Dendritic cell treated with granulocyte-macrophage colony-stimulating factor and Interleukin-4, amounts not matched to agents 40 ng/mL and 50 ng/mL, for 4 days (primary cell): ENCODE data around the gene EXOSC10.
"Not testable (repeated sequence)": the region's sequence is repeated elsewhere in the genome, so short reads cannot be mapped to it uniquely, and the experiment has no call there.

Experiments
- H3K27ac Mint-ChIP-seq: one replicate; pipeline ENCODE4 v1.8.0; 2022; ENCODE audit warnings: mild to moderate bottlenecking, mixed read lengths
- H3K27me3 Mint-ChIP-seq: one replicate; pipeline ENCODE4 v1.8.0; 2022; ENCODE audit warnings: mild to moderate bottlenecking, mixed read lengths
- H3K36me3 Mint-ChIP-seq: one replicate; pipeline ENCODE4 v1.8.0; 2022; ENCODE audit warnings: low read depth, mixed read lengths
- H3K4me1 Mint-ChIP-seq: one replicate; pipeline ENCODE4 v1.8.0; 2022; ENCODE audit warnings: low read depth, mixed read lengths
- H3K4me3 Mint-ChIP-seq: one replicate; pipeline ENCODE4 v1.8.0; 2022; ENCODE audit warnings: mild to moderate bottlenecking, moderate library complexity, mixed read lengths
- H3K9me3 Mint-ChIP-seq: one replicate; pipeline ENCODE4 v1.8.0; 2022; ENCODE audit warnings: mixed read lengths
- intact Hi-C: fragments of 100-400 bp; cut with micrococcal nuclease; formaldehyde crosslinking; loops from one replicate; pipeline ENCODE4 v1.15.0; 2022

Gene EXOSC10

DNA sequence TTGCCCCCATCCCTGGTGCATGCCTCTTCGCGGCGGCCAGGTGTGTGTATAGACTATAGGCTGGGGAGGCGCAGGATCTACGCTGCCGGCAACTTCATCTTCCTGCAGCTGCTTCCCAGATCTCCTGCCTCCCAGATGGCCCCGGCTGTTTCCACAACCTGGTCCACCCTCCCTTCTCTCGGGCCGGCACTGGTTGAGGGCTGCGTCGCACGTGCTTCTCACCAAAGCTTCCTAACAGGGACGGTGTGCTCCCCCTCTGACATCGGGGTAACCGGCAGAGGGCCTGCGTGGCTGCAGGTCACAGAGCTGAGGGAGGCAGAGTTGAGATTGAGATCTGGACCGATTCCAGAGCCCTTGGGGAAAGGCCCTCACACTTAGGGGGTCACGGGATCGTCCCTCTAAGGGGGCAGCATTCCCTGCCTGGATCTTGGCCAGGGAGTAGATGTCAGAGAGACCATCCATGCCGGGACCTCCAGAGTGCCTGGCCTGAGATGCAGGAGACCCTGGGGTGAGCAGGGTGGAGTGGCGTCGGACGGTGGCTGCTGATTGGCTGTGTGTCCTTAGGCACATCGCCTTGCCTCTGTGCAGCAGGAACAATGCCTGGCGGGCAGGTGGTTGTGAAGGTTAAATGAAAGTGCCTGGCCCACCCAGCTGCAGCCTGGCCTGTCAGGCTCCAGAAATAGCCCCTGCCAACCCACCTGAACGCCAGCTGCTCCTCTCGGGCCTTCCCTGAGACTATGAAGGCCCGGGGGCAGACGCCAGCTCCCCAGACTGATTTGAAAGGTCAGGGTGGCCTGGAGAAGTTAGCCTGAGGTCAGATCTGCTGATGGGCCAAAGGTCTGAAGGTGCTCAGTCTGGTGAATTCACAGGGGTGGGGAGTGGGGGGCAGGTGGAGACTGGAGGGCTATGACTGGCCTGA is 46.6 kb downstream of the EXOSC10 start:
- Mint-ChIP-seq H3K27me3 (peaks cover 2% of the 10 kb centered on the region), H3K4me3 (no peak overlapping the region), H3K4me1 (peaks cover 7% of the 10 kb centered on the region), H3K9me3 (no peaks in the 10 kb centered on the region), H3K36me3 (peaks cover 44% of the 10 kb centered on the region), H3K27ac (no peak overlapping the region)
- intact Hi-C loops: no loop called here

GRCh38 chr1:11051781-11052511 is 47.7 kb downstream of the EXOSC10 start:
- peaks cover 7% of the 10 kb centered on the region for H3K4me1 Mint-ChIP-seq
- no peak overlapping the region for H3K4me3 Mint-ChIP-seq
- no peak overlapping the region for H3K27ac Mint-ChIP-seq

DNA sequence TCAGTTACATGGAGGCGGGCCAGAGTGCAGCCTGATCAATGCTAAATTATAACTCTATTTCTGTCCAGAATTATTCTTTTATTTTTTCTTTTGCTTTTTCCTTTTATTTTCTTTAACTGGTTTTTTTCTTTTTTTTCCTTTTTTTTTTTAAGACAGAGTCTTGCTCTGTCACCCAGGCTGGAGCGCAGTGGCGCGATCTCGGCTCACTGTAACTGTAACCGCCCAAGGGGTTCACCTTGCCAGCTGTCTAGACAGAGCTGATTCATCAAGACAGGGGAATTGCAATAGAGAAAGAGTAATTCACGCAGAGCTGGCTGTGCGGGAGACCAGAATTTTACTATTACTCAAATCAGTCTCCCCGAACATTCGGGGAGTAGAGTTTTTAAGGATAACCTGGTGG is 48.5 kb downstream of the EXOSC10 start:
- intact Hi-C loops, H3K9me3 Mint-ChIP-seq, H3K4me1 Mint-ChIP-seq, H3K27ac Mint-ChIP-seq, H3K27me3 Mint-ChIP-seq, H3K4me3 Mint-ChIP-seq: not testable (repeated sequence)
- H3K36me3 Mint-ChIP-seq: peaks cover 24% of the 10 kb centered on the region

More at GRCh38 chr1:11051781-11052511, 47.7 kb downstream of the EXOSC10 start:
- Mint-ChIP-seq H3K27me3 (peaks cover 2% of the 10 kb centered on the region), H3K9me3 (no peaks in the 10 kb centered on the region), H3K36me3 (peaks cover 33% of the 10 kb centered on the region)
- intact Hi-C loops: no loop called here

DNA sequence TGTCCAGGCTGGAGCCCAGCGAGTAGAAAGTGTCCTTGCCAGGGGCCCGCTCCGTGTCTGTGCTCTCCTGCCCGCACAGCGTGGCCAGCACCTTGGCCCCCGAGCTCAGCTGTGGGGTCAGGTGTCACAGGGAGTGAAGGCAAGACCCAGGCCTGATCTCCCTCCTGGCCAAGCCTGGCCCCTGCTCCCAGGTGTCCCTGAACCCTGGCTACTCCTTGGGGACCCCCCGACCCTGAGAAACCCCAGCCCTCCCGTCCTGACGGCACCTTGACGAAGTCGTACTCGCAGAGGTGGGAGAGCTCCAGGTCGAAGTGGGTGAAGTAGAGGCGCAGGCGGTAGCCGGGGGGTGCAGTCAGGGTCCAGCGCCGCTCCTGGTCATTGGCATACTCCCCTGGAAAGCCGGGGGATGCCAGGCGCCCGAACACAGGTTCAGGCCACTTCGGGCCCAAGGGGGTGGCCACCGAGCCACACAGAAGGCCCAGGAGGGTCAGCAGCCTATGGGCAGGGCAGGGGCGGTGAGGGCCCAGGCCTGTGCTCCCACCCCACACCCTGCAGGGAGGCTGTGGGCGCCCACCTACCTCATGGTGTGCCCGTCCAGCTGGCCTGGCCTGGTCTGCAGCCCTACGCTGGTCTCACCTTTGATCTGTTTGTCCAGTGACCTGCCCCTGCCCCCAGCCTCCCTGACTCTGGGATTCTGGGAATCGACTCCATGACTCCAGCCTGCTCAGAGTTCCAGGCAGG is 52.9 kb downstream of the EXOSC10 start, which contains the start of gene MASP2:
TSS of gene MASP2 (minus strand) at position 615 of the 741 bp plus-strand sequence. CDS start at position 583, 32 bp downstream.
- no peaks in the 10 kb centered on the region for H3K27me3 Mint-ChIP-seq
- no peaks in the 10 kb centered on the region for H3K36me3 Mint-ChIP-seq
- H3K4me3 Mint-ChIP-seq: no peak within 1 kb of the TSS
- H3K27ac Mint-ChIP-seq: no peak within 1 kb of the TSS
- no peaks in the 10 kb centered on the region for H3K9me3 Mint-ChIP-seq
- intact Hi-C loops: no loop called here
- peaks cover 3% of the 10 kb centered on the region for H3K4me1 Mint-ChIP-seq

GRCh38 chr1:11046270-11046566 is 53.5 kb downstream of the EXOSC10 start:
- Mint-ChIP-seq H3K36me3 (no peaks in the 10 kb centered on the region), H3K4me3 (no peak overlapping the region), H3K27me3 (no peaks in the 10 kb centered on the region), H3K4me1 (no peaks in the 10 kb centered on the region), H3K27ac (no peak overlapping the region), H3K9me3 (no peaks in the 10 kb centered on the region)
- intact Hi-C loops: no loop called here

DNA sequence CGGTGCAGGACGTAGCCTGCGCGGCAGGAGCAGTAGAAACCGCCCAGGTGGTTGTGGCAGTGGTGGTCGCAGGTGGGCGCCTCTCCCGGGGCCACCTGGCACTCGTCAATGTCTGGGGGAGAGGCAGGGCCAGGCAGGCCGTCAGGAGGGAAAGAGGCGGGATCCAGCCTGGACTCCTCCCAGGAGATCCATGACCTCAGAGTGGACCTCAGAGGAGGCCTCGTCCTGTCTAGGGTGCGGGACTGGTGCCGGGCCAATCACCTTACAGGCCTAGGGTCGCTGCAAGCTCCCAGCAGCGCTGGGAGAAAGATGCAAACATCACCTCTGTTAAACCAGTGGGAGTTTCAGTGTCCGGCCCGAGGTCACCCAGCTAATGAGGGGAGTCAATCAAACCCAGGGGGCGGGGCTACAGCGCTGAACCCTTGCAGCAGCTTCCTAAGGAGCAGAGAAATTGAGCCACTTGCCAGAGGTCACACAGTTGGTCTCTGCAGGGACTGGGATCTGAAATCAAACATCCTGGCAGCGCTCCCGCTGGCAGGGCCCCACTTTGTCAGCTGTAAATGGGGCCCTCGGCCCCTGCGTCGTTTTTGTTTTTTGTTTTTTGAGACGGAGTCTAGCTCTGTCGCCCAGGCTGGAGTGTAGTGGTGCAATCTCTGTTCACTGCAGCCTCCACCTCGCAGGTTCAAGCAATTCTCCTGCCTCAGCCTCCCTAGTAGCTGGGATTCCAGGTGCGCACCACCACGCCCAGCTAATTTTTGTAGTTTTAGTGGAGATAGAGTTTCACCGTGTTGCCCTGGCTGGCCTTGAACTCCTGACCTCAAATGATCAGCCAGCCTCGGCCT is 54.0 kb downstream of the EXOSC10 start:
- H3K27me3 Mint-ChIP-seq: no peaks in the 10 kb centered on the region
- no peaks in the 10 kb centered on the region for H3K4me1 Mint-ChIP-seq
- intact Hi-C loops: no loop called here
- H3K9me3 Mint-ChIP-seq: no peaks in the 10 kb centered on the region
- no peak overlapping the region for H3K4me3 Mint-ChIP-seq
- H3K27ac Mint-ChIP-seq: no peak overlapping the region
- no peaks in the 10 kb centered on the region for H3K36me3 Mint-ChIP-seq

- no peaks in the 10 kb centered on the region for H3K9me3 Mint-ChIP-seq
- H3K4me3 Mint-ChIP-seq: no peak overlapping the region
- no peaks in the 10 kb centered on the region for H3K4me1 Mint-ChIP-seq
- H3K27me3 Mint-ChIP-seq: no peaks in the 10 kb centered on the region
- no peaks in the 10 kb centered on the region for H3K36me3 Mint-ChIP-seq
- H3K27ac Mint-ChIP-seq: no peak overlapping the region
- intact Hi-C loops: no loop called here
Measured at GRCh38 chr1:11044849-11045427, 54.7 kb downstream of the EXOSC10 start.

- Mint-ChIP-seq H3K4me1 (no peaks in the 10 kb centered on the region), H3K27ac (no peak overlapping the region), H3K9me3 (no peaks in the 10 kb centered on the region), H3K4me3 (no peak overlapping the region), H3K27me3 (no peaks in the 10 kb centered on the region), H3K36me3 (no peaks in the 10 kb centered on the region)
- intact Hi-C loops: no loop called here
Measured at GRCh38 chr1:11044086-11044848, 55.4 kb downstream of the EXOSC10 start.

DNA sequence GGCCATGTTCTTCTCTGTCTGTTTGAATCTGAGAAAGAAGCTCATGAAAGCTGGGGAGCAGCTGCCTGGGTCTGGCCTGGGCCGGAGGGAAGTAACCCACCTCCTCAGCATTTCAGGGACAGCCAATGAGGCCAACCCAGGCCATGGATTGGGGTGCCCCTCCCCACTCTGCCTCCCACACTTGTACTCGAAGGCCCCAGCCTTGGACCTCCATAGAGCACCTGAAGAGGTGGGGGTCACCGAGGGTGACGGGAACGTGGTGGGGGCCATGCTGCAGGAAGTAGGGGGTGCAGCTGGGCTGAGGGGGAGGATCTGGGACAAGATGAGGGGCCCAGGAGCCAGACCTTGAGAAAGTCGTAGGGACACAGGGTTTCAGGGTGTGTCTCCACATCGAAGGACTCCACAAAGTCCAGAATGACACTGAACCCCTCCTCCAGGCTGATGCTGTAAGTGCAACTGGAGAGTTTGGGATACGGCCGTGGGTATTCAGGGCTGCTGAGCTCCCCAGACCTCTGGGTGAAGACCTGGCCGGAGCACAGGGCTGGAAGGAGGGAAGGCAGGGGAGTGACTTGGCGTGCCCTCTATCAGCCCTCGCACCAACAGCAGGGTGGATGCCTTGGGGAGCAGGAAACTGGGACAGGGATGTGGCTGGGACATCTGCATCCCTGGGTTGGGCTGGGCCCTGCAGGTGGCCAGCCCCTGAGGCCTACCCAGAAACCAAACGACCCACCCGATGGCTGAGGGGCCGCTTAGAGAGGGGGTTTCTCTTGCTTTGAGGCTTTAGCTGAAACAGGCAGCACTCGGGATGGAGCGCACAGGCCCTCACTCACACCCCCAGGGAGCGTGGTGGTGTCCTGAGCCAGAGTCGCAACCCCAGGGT is 56.4 kb downstream of the EXOSC10 start:
- H3K4me1 Mint-ChIP-seq: no peaks in the 10 kb centered on the region
- H3K36me3 Mint-ChIP-seq: no peaks in the 10 kb centered on the region
- no peak overlapping the region for H3K27ac Mint-ChIP-seq
- H3K9me3 Mint-ChIP-seq: no peaks in the 10 kb centered on the region
- no peak overlapping the region for H3K4me3 Mint-ChIP-seq
- no peaks in the 10 kb centered on the region for H3K27me3 Mint-ChIP-seq
- intact Hi-C loops: no loop called here

DNA sequence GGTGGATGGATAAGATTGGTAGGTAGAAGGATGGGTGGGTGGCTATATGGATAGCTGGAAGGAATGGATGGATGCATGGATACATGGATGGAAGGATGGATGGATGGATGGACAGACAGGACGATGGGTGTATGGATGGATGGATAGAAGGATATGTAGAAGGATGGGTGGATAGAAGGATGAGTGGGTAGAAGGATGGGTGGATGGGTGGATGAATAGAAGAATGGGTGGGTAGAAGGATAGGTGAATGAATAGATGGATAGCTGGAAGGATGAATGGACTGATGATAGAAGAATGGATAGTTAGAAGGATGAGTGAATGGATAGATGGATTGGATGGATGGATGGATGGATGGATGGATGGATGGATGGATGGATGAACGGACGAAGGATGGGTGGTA is 57.6 kb downstream of the EXOSC10 start:
- H3K9me3 Mint-ChIP-seq: no peaks in the 10 kb centered on the region
- no peak overlapping the region for H3K27ac Mint-ChIP-seq
- no peaks in the 10 kb centered on the region for H3K4me1 Mint-ChIP-seq
- intact Hi-C loops: no loop called here
- H3K4me3 Mint-ChIP-seq: no peak overlapping the region
- H3K27me3 Mint-ChIP-seq: no peaks in the 10 kb centered on the region
- H3K36me3 Mint-ChIP-seq: no peaks in the 10 kb centered on the region

GRCh38 chr1:11041048-11041447 is 58.6 kb downstream of the EXOSC10 start:
- Mint-ChIP-seq H3K27me3 (no peaks in the 10 kb centered on the region), H3K27ac (no peak overlapping the region), H3K4me1 (no peaks in the 10 kb centered on the region), H3K36me3 (no peaks in the 10 kb centered on the region), H3K4me3 (no peak overlapping the region), H3K9me3 (no peaks in the 10 kb centered on the region)
- intact Hi-C loops: no loop called here

DNA sequence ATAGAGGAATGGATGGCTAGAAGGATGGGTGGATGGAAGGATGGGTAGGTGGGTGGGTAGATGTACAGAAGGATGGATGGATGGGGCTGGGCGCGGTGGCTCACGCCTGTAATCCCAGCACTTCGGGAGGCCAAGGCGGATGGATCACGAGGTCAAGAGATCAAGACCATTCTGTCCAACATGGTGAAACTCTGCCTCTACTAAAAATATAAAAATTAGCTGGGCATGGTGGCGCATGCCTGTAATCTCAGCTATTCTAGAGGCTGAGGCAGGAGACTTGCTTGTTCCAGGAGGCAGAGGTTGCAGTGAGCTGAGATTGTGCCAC is 59.6 kb downstream of the EXOSC10 start:
- H3K9me3 Mint-ChIP-seq, H3K27me3 Mint-ChIP-seq, intact Hi-C loops, H3K27ac Mint-ChIP-seq, H3K4me1 Mint-ChIP-seq, H3K4me3 Mint-ChIP-seq, H3K36me3 Mint-ChIP-seq: not testable (repeated sequence)
